Fibroblast of lung (primary cell): ENCODE data around the gene ARL15. TPM values are rescaled to one million over a fixed set of nuclear protein-coding genes. Genes with fewer than 3 reads are reported as not detected.

Experiments
- DNase-seq, 2 donors: peaks; one replicate each; pipeline versions ENCODE4 v3.0.0 to v3.0.0-alpha.2; 2010; ENCODE audit warnings: low read depth in 2 of 2
- H2AFZ ChIP-seq: 2 replicates; pipeline ENCODE4 v1.5.1; 2012; ENCODE audit warnings: low read length, control low read depth, inconsistent platforms
- H3K27ac ChIP-seq: 2 replicates; pipeline ENCODE4 v1.5.1; 2011; ENCODE audit warnings: low read length, control low read depth; ENCODE audit not compliant: insufficient read depth
- H3K27me3 ChIP-seq: 2 replicates; pipeline ENCODE4 v1.5.1; 2011; ENCODE audit warnings: mild to moderate bottlenecking, low read length; ENCODE audit not compliant: control insufficient read depth, insufficient read depth
- H3K36me3 ChIP-seq: 2 replicates; pipeline ENCODE4 v1.5.1; 2011; ENCODE audit warnings: low read length; ENCODE audit not compliant: control insufficient read depth, insufficient read depth
- H3K4me1 ChIP-seq: 2 replicates; pipeline ENCODE4 v1.5.1; 2011; ENCODE audit warnings: low read length; ENCODE audit not compliant: control insufficient read depth, insufficient read depth; ENCODE audit errors: extremely low read depth
- H3K4me2 ChIP-seq: 2 replicates; pipeline ENCODE4 v1.5.1; 2011; ENCODE audit warnings: low read length, control low read depth; ENCODE audit not compliant: insufficient read depth; ENCODE audit errors: extremely low read depth
- H3K4me3 ChIP-seq, 4 experiments: fragments of 200-600 bp in 1 of 4; sonication (generic) in 1 of 4; replicated peaks in 1 of 4; 2 replicates each; pipeline ENCODE4 v1.5.1; 2011 to 2016; ENCODE audit warnings: low read length in 4 of 4, low read depth in 3 of 4, mild to moderate bottlenecking in 3 of 4, control low read depth in 2 of 4, inconsistent platforms in 1 of 4, mixed read lengths in 1 of 4; ENCODE audit not compliant: insufficient read depth in 1 of 4; ENCODE audit errors: control extremely low read depth in 1 of 4
- H3K79me2 ChIP-seq: 2 replicates; pipeline ENCODE4 v1.5.1; 2012; ENCODE audit warnings: mild to moderate bottlenecking, low read length, inconsistent platforms; ENCODE audit not compliant: control insufficient read depth, insufficient read depth
- H3K9ac ChIP-seq: 2 replicates; pipeline ENCODE4 v1.5.1; 2011; ENCODE audit warnings: mild to moderate bottlenecking, low read length, control low read depth; ENCODE audit not compliant: insufficient read depth
- H3K9me3 ChIP-seq: 2 replicates; pipeline ENCODE4 v1.5.1; 2012; ENCODE audit warnings: low read depth, low read length; ENCODE audit not compliant: control insufficient read depth, insufficient read depth
- H4K20me1 ChIP-seq: 2 replicates; pipeline ENCODE4 v1.5.1; 2011; ENCODE audit warnings: low read length; ENCODE audit not compliant: control insufficient read depth, insufficient read depth; ENCODE audit errors: extremely low read depth
- EZH2 ChIP-seq: IDR thresholded peaks from 2 replicates; pipeline ENCODE4 v1.5.1; 2012; ENCODE audit warnings: low read length, control low read depth, mild to moderate bottlenecking; ENCODE audit errors: missing control alignments
- polyA plus RNA-seq, 2 donors: library from polyadenylated mRNA; depleted of rRNA in 1 of 2; stranded (reverse) in 1 of 2; unstranded in 1 of 2; fragments of >200 nt; gene quantifications; 2 replicates each; pipeline ENCODE4 v1.2.1, GENCODE V29; 2011 to 2012; ENCODE audit warnings: missing spikeins in 1 of 2
- total RNA-seq: library from RNA; depleted of rRNA; stranded (reverse); fragments of >200 nt; gene quantifications from 2 replicates; pipeline ENCODE4 v1.2.1, GENCODE V29; 2014
- TF ChIP-seq, protein P1 (sequence below), 2 donors: IDR thresholded peaks in 1 of 2; conservative IDR thresholded peaks in 1 of 2; 1 replicate in 1 of 2; 2 replicates in 1 of 2; pipeline ENCODE4 v1.5.1; 2011 to 2012; ENCODE audit warnings: low read length in 2 of 2, control low read depth in 1 of 2, inconsistent platforms in 1 of 2, low read depth in 1 of 2, mild to moderate bottlenecking in 1 of 2

The ARL15 gene
- total and polyA plus RNA-seq, 2 donors (not counting 1 experiment from before 2014, with no cell fraction given) = 20.6 to 28.7 TPM

GRCh38 chr5:54187694-54188093 lies 122.7 kb downstream of the ARL15 start:
- no peaks in the 10 kb centered on the region for H3K9me3 ChIP-seq

GRCh38 chr5:54186912-54187445 lies 123.4 kb downstream of the ARL15 start:
- Histone ChIP-seq H4K20me1 (peaks cover 2% of the 10 kb centered on the region), H3K4me1 (no peaks in the 10 kb centered on the region), H3K27me3 (no peaks in the 10 kb centered on the region), H3K4me3 (no peak overlapping the region), H3K79me2 (no peaks in the 10 kb centered on the region), H3K27ac (no peak overlapping the region), H3K36me3 (no peaks in the 10 kb centered on the region), H3K9me3 (no peaks in the 10 kb centered on the region), H3K9ac (no peak overlapping the region), H3K4me2 (no peak overlapping the region), H2AFZ (no peak overlapping the region)
- no peak for TF ChIP-seq EZH2
- TF ChIP-seq, protein P1, sequence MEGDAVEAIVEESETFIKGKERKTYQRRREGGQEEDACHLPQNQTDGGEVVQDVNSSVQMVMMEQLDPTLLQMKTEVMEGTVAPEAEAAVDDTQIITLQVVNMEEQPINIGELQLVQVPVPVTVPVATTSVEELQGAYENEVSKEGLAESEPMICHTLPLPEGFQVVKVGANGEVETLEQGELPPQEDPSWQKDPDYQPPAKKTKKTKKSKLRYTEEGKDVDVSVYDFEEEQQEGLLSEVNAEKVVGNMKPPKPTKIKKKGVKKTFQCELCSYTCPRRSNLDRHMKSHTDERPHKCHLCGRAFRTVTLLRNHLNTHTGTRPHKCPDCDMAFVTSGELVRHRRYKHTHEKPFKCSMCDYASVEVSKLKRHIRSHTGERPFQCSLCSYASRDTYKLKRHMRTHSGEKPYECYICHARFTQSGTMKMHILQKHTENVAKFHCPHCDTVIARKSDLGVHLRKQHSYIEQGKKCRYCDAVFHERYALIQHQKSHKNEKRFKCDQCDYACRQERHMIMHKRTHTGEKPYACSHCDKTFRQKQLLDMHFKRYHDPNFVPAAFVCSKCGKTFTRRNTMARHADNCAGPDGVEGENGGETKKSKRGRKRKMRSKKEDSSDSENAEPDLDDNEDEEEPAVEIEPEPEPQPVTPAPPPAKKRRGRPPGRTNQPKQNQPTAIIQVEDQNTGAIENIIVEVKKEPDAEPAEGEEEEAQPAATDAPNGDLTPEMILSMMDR (conservative IDR thresholded peaks at IDR 0.05 in 1 of 2, IDR thresholded peaks at IDR 0.05 in 1 of 2; ENCODE audit: low read depth in 1 of 2, low read length in 2 of 2) = no peak
- DNase-seq = no peak

More at GRCh38 chr5:54187694-54188093, 122.7 kb downstream of the ARL15 start:
- Histone ChIP-seq H3K27me3 (no peaks in the 10 kb centered on the region), H2AFZ (no peak overlapping the region), H3K9ac (no peak overlapping the region), H3K4me1 (no peaks in the 10 kb centered on the region), H3K4me2 (no peak overlapping the region), H3K79me2 (no peaks in the 10 kb centered on the region), H4K20me1 (peaks cover 2% of the 10 kb centered on the region), H3K27ac (no peak overlapping the region), H3K4me3 (no peak overlapping the region), H3K36me3 (no peaks in the 10 kb centered on the region)
- no peak for TF ChIP-seq EZH2
- no peak for DNase-seq

DNA sequence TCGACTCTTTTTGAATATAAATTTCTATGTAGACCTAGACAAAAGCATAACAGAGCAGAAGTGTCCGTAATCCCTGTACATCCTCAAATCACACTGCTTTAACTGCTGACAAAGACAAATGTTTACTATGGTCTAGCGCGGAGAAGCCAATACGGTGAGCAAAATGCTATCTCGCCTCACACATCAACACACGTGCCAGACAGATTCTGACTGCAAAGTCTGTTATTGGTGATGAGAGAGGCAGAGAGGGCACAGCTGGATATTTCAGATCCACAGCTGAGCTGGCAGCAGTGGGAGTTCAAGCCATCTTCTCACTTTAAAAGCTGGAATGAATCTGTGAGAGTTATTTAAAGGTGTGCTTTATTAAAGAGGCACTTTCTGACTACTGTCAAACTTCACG lies 124.3 kb downstream of the ARL15 start:
- H4K20me1 ChIP-seq = peaks cover 2% of the 10 kb centered on the region
- H3K27me3 ChIP-seq = no peaks in the 10 kb centered on the region
- no peak for DNase-seq
- H3K9ac ChIP-seq = no peak overlapping the region
- no peaks in the 10 kb centered on the region for H3K4me1 ChIP-seq
- H3K79me2 ChIP-seq = no peaks in the 10 kb centered on the region
- H3K4me2 ChIP-seq = no peak overlapping the region
- H3K36me3 ChIP-seq = no peaks in the 10 kb centered on the region
- no peak overlapping the region for H2AFZ ChIP-seq
- no peak overlapping the region for H3K27ac ChIP-seq
- no peaks in the 10 kb centered on the region for H3K9me3 ChIP-seq
- no peak for TF ChIP-seq EZH2
- TF ChIP-seq, protein P1 (conservative IDR thresholded peaks at IDR 0.05 in 1 of 2, IDR thresholded peaks at IDR 0.05 in 1 of 2; ENCODE audit: low read depth in 1 of 2, low read length in 2 of 2) = no peak
- no peak overlapping the region for H3K4me3 ChIP-seq
